Superior temporal gyrus (tissue), 1 donor: ENCODE data around the gene NOP53.
"Not testable (repeated sequence)": the region's sequence is repeated elsewhere in the genome, so short reads cannot be mapped to it uniquely, and the experiment has no call there.

ENCODE experiments used
- DNase-seq: peaks from one replicate; pipeline ENCODE4 v3.0.0-alpha.2; 2016; ENCODE audit errors: extremely low spot score

NOP53 gene

GRCh38 chr19:47777245-47778048, 32.1 kb downstream of the NOP53 start:
- DNase-seq = not testable (repeated sequence)

GRCh38 chr19:47778049-47778953, 33.0 kb downstream of the NOP53 start, which contains the start of gene SELENOW:
TSS of gene SELENOW (plus strand) at chr19:47778703. CDS start at chr19:47778786, 83 bp downstream.
- peak; percentile 87 for DNase-seq

GRCh38 chr19:47778954-47779351, 33.6 kb downstream of the NOP53 start:
- DNase-seq = peak; percentile 73

GRCh38 chr19:47779524-47780214, 34.3 kb downstream of the NOP53 start:
- DNase-seq = peak; percentile 54

GRCh38 chr19:47780215-47780551, 34.8 kb downstream of the NOP53 start:
- no peak for DNase-seq

GRCh38 chr19:47781590-47782262, 36.4 kb downstream of the NOP53 start:
- DNase-seq = peak; percentile 85

- no peak for DNase-seq
Measured at GRCh38 chr19:47786566-47786965, 41.2 kb downstream of the NOP53 start.

GRCh38 chr19:47787307-47787706, 42.0 kb downstream of the NOP53 start:
- DNase-seq = not testable (repeated sequence)

GRCh38 chr19:47789811-47790210, 44.5 kb downstream of the NOP53 start:
- DNase-seq = not testable (repeated sequence)

- DNase-seq = peak; percentile 78
Measured at GRCh38 chr19:47790398-47790814, 45.1 kb downstream of the NOP53 start.

GRCh38 chr19:47792616-47793015, 47.3 kb downstream of the NOP53 start:
- DNase-seq = no peak

GRCh38 chr19:47794526-47794925, 49.2 kb downstream of the NOP53 start:
- DNase-seq = no peak

- no peak for DNase-seq
Measured at GRCh38 chr19:47796785-47797184, 51.4 kb downstream of the NOP53 start.

GRCh38 chr19:47797996-47798903, 52.9 kb downstream of the NOP53 start:
- no peak for DNase-seq

GRCh38 chr19:47798904-47799266, 53.5 kb downstream of the NOP53 start:
- DNase-seq = no peak

- DNase-seq = no peak
Measured at GRCh38 chr19:47801270-47801669, 55.9 kb downstream of the NOP53 start.

GRCh38 chr19:47802521-47803043, 57.2 kb downstream of the NOP53 start:
- no peak for DNase-seq

- not testable (repeated sequence) for DNase-seq
Measured at GRCh38 chr19:47803148-47803547, 57.8 kb downstream of the NOP53 start.

GRCh38 chr19:47803671-47804070, 58.3 kb downstream of the NOP53 start:
- DNase-seq = not testable (repeated sequence)

GRCh38 chr19:47804451-47804850, 59.1 kb downstream of the NOP53 start, which contains the start of gene TPRX1:
TSS of gene TPRX1 (minus strand) at chr19:47804551. CDS start at chr19:47804539, 12 bp downstream.
- not testable (repeated sequence) for DNase-seq
